HUES64 (cell line): ENCODE data around the gene CEP112.
A peak's percentile ranks its signal among the peaks of the same experiment; 100 is the strongest.

Source experiments
- H3K27ac ChIP-seq: 2 replicates; pipeline ENCODE4 v1.7.0; 2013; ENCODE audit warnings: low read depth, low read length, inconsistent platforms
- H3K27me3 ChIP-seq: 2 replicates; pipeline ENCODE4 v1.6.1; 2013; ENCODE audit warnings: mild to moderate bottlenecking, low read length; ENCODE audit not compliant: insufficient read depth
- H3K36me3 ChIP-seq: 2 replicates; pipeline ENCODE4 v1.6.1; 2013; ENCODE audit warnings: mild to moderate bottlenecking, low read length; ENCODE audit not compliant: insufficient read depth
- H3K4me1 ChIP-seq: 2 replicates; pipeline ENCODE4 v1.6.1; 2013; ENCODE audit warnings: mild to moderate bottlenecking, low read length, moderate library complexity; ENCODE audit not compliant: insufficient read depth
- H3K4me3 ChIP-seq: 2 replicates; pipeline ENCODE4 v1.5.1; 2013; ENCODE audit warnings: mild to moderate bottlenecking, low read length, moderate library complexity
- H3K9ac ChIP-seq: 2 replicates; pipeline ENCODE4 v1.6.1; 2013; ENCODE audit warnings: mild to moderate bottlenecking, low read depth, low read length
- H3K9me3 ChIP-seq: 2 replicates; pipeline ENCODE4 v1.6.1; 2013; ENCODE audit warnings: low read depth, low read length; ENCODE audit not compliant: insufficient read depth
- WGBS: fragments of 150-250, 120-280 bp; methylation state at CpG from one replicate; pipeline ENCODE4 v1.1.7; 2013; ENCODE audit warnings: missing lambda C conversion rate; 5-methylcytosine and 5-hydroxymethylcytosine counted together

Gene CEP112

GRCh38 chr17:65774787-65775186 is 417.1 kb downstream of the CEP112 start:
- Histone ChIP-seq H3K9me3 (no peaks in the 10 kb centered on the region), H3K36me3 (no peaks in the 10 kb centered on the region), H3K4me1 (no peaks in the 10 kb centered on the region), H3K27me3 (no peaks in the 10 kb centered on the region), H3K27ac (no peak overlapping the region), H3K9ac (peak overlapping the region; percentile 30; the same call in 1 of the 2 replicates), H3K4me3 (no peak overlapping the region)
- 84% methylated on average over 6 of the region's 6 CpGs for WGBS

GRCh38 chr17:65772989-65773388 is 418.9 kb downstream of the CEP112 start:
- Histone ChIP-seq H3K9me3 (no peaks in the 10 kb centered on the region), H3K27ac (no peak overlapping the region), H3K4me3 (no peak overlapping the region), H3K9ac (no peak overlapping the region), H3K36me3 (no peaks in the 10 kb centered on the region), H3K27me3 (no peaks in the 10 kb centered on the region), H3K4me1 (no peaks in the 10 kb centered on the region)
- 83% methylated on average over 6 of the region's 6 CpGs for WGBS

- Histone ChIP-seq H3K9ac (no peak overlapping the region), H3K36me3 (no peaks in the 10 kb centered on the region), H3K27me3 (no peaks in the 10 kb centered on the region), H3K4me1 (no peaks in the 10 kb centered on the region), H3K9me3 (no peaks in the 10 kb centered on the region), H3K27ac (no peak overlapping the region), H3K4me3 (no peak overlapping the region)
Measured at GRCh38 chr17:65771704-65772103, 420.2 kb downstream of the CEP112 start.

- no peak overlapping the region for H3K4me3 ChIP-seq
- 78% methylated on average over 1 of the region's 1 CpG for WGBS
- no peaks in the 10 kb centered on the region for H3K36me3 ChIP-seq
- H3K27me3 ChIP-seq = no peaks in the 10 kb centered on the region
- H3K27ac ChIP-seq = no peak overlapping the region
- no peak overlapping the region for H3K9ac ChIP-seq
- H3K4me1 ChIP-seq = 0 out of 2 replicates have a peak, but pooled peaks cover 2% of the 10 kb centered on the region
- H3K9me3 ChIP-seq = no peaks in the 10 kb centered on the region
Measured at GRCh38 chr17:65763786-65764185, 428.1 kb downstream of the CEP112 start.

- WGBS = 98% methylated on average over 4 of the region's 4 CpGs
- Histone ChIP-seq H3K4me3 (no peak overlapping the region), H3K27ac (no peak overlapping the region), H3K9ac (no peak overlapping the region), H3K27me3 (no peaks in the 10 kb centered on the region), H3K9me3 (no peaks in the 10 kb centered on the region), H3K4me1 (0 out of 2 replicates have a peak, but pooled peaks cover 2% of the 10 kb centered on the region), H3K36me3 (no peaks in the 10 kb centered on the region)
Measured at GRCh38 chr17:65762973-65763372, 429.0 kb downstream of the CEP112 start.

- no peak overlapping the region for H3K27ac ChIP-seq
- H3K9me3 ChIP-seq = no peaks in the 10 kb centered on the region
- H3K36me3 ChIP-seq = no peaks in the 10 kb centered on the region
- 0 out of 2 replicates have a peak, but pooled peaks cover 2% of the 10 kb centered on the region for H3K4me1 ChIP-seq
- H3K9ac ChIP-seq = no peak overlapping the region
- H3K27me3 ChIP-seq = no peaks in the 10 kb centered on the region
- H3K4me3 ChIP-seq = no peak overlapping the region
- WGBS = 92% methylated on average over 4 of the region's 4 CpGs
Measured at GRCh38 chr17:65759532-65759931, 432.4 kb downstream of the CEP112 start.

- H3K36me3 ChIP-seq = no peaks in the 10 kb centered on the region
- H3K4me1 ChIP-seq = 0 out of 2 replicates have a peak, but pooled peaks cover 2% of the 10 kb centered on the region
- H3K9me3 ChIP-seq = no peaks in the 10 kb centered on the region
- no peak overlapping the region for H3K9ac ChIP-seq
- H3K27ac ChIP-seq = no peak overlapping the region
- H3K4me3 ChIP-seq = no peak overlapping the region
- H3K27me3 ChIP-seq = no peaks in the 10 kb centered on the region
Measured at GRCh38 chr17:65756760-65757159, 435.2 kb downstream of the CEP112 start.

- H3K4me1 ChIP-seq = 0 out of 2 replicates have a peak, but pooled peaks cover 2% of the 10 kb centered on the region
- H3K9me3 ChIP-seq = no peaks in the 10 kb centered on the region
- H3K4me3 ChIP-seq = no peak overlapping the region
- no peaks in the 10 kb centered on the region for H3K36me3 ChIP-seq
- H3K27ac ChIP-seq = no peak overlapping the region
- H3K27me3 ChIP-seq = no peaks in the 10 kb centered on the region
- no peak overlapping the region for H3K9ac ChIP-seq
Measured at GRCh38 chr17:65755799-65756198, 436.1 kb downstream of the CEP112 start.

GRCh38 chr17:65754630-65755029 is 437.3 kb downstream of the CEP112 start:
- no peaks in the 10 kb centered on the region for H3K9me3 ChIP-seq
- no peak overlapping the region for H3K9ac ChIP-seq
- H3K4me1 ChIP-seq = 0 out of 2 replicates have a peak, but pooled peaks cover 1% of the 10 kb centered on the region
- 92% methylated on average over 7 of the region's 7 CpGs for WGBS
- no peak overlapping the region for H3K27ac ChIP-seq
- no peaks in the 10 kb centered on the region for H3K36me3 ChIP-seq
- no peaks in the 10 kb centered on the region for H3K27me3 ChIP-seq
- no peak overlapping the region for H3K4me3 ChIP-seq

- 94% methylated on average over 2 of the region's 2 CpGs for WGBS
- Histone ChIP-seq H3K9ac (no peak overlapping the region), H3K9me3 (no peaks in the 10 kb centered on the region), H3K4me3 (no peak overlapping the region), H3K36me3 (no peaks in the 10 kb centered on the region), H3K4me1 (no peaks in the 10 kb centered on the region), H3K27ac (no peak overlapping the region), H3K27me3 (no peaks in the 10 kb centered on the region)
Measured at GRCh38 chr17:65754081-65754480, 437.9 kb downstream of the CEP112 start.

- Histone ChIP-seq H3K27me3 (no peaks in the 10 kb centered on the region), H3K27ac (no peak overlapping the region), H3K36me3 (no peaks in the 10 kb centered on the region), H3K4me1 (no peaks in the 10 kb centered on the region), H3K9me3 (no peaks in the 10 kb centered on the region), H3K9ac (no peak overlapping the region), H3K4me3 (no peak overlapping the region)
- WGBS = 71% methylated on average over 4 of the region's 4 CpGs
Measured at GRCh38 chr17:65753348-65753747, 438.6 kb downstream of the CEP112 start.

GRCh38 chr17:65751263-65751662 is 440.7 kb downstream of the CEP112 start:
- Histone ChIP-seq H3K36me3 (no peaks in the 10 kb centered on the region), H3K27ac (no peak overlapping the region), H3K9ac (no peak overlapping the region), H3K9me3 (no peaks in the 10 kb centered on the region), H3K4me1 (no peaks in the 10 kb centered on the region), H3K27me3 (no peaks in the 10 kb centered on the region), H3K4me3 (no peak overlapping the region)
- 92% methylated on average over 5 of the region's 5 CpGs for WGBS
